PC-3 (cell line): ENCODE data around the gene CEP112.

ENCODE experiments used
- EZH2 ChIP-seq: fragments of 300-600 bp; sonication (generic); IDR thresholded peaks from one replicate; pipeline ENCODE4 v1.6.1; 2017; ENCODE audit warnings: antibody characterized with exemption, mild to moderate bottlenecking, low read length; ENCODE audit not compliant: unreplicated experiment
- TF ChIP-seq, protein P1 (sequence below): fragments of 300-600 bp; sonication (generic); conservative IDR thresholded peaks from 2 replicates; pipeline ENCODE4 v1.5.1; 2017; ENCODE audit warnings: antibody characterized with exemption, low read depth, mild to moderate bottlenecking, low read length

DNA sequence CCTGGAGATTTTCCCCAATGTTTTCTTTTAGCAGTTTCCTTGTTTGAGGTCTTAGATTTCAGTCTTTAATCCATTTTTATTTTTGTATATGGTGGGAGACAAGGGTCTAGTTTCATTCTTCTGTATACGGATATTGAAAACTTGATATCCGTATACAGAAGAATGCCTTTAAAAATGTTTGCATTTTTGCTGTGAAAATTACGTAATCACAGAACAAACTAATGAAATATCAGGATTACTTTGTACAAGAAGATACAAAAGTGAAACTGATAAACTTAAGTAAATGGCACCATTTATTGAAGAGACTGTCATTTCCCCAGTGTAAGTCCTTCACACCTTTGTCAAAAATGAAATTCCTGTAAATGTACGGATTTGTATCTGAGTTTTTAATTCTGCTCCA, 13.3 kb downstream of the CEP112 start:
- TF ChIP-seq, protein P1, sequence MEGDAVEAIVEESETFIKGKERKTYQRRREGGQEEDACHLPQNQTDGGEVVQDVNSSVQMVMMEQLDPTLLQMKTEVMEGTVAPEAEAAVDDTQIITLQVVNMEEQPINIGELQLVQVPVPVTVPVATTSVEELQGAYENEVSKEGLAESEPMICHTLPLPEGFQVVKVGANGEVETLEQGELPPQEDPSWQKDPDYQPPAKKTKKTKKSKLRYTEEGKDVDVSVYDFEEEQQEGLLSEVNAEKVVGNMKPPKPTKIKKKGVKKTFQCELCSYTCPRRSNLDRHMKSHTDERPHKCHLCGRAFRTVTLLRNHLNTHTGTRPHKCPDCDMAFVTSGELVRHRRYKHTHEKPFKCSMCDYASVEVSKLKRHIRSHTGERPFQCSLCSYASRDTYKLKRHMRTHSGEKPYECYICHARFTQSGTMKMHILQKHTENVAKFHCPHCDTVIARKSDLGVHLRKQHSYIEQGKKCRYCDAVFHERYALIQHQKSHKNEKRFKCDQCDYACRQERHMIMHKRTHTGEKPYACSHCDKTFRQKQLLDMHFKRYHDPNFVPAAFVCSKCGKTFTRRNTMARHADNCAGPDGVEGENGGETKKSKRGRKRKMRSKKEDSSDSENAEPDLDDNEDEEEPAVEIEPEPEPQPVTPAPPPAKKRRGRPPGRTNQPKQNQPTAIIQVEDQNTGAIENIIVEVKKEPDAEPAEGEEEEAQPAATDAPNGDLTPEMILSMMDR = no peak
- TF ChIP-seq EZH2 = no peak
